ENCODE data around the gene TBC1D9B. TPM values are rescaled to one million over a fixed set of nuclear protein-coding genes. Genes with fewer than 3 reads are reported as not detected.

Gene TBC1D9B
- total RNA-seq, 1 experiment from 2014 or later = 23.1 TPM

DNA sequence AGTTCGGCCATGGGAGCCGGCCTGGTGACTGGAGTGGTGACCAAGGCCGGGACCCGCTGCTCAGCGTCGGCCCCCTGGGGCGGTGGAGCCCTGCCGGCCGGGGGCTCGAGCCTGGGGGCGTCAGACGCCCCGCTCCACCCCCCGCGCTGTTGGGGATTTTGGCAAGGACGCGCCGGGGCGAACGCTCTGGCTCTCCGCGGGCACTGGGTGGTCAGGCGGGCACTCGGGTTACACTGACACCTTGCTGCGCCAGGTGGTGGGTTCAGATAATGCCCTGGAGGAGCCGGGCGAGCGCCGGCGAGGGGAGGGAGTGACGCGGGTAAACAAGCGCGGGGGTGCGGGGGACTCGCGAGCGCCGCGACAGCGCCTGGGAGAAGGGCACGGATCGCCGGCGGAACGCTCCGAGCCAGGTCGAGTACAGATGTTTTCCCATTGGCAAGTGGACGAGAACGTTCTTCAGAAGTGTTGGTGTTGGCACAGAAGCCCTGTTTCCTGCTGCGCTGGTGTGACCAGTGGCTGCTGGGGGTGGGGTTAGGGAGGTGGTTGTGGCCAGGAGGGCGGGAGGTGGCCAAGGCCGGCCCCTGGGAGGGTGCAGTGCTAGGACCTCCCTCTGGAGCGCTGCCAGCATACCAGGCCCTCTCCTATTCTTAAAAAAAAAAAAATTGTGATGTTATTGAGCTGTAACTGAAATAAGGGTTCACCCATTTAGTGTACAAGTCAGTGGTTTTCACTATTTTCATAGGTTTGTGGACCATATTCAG is 86.2 kb downstream of the TBC1D9B start:
- DNase-seq (ENCODE audit: low read depth) = peak; percentile 96

DNA sequence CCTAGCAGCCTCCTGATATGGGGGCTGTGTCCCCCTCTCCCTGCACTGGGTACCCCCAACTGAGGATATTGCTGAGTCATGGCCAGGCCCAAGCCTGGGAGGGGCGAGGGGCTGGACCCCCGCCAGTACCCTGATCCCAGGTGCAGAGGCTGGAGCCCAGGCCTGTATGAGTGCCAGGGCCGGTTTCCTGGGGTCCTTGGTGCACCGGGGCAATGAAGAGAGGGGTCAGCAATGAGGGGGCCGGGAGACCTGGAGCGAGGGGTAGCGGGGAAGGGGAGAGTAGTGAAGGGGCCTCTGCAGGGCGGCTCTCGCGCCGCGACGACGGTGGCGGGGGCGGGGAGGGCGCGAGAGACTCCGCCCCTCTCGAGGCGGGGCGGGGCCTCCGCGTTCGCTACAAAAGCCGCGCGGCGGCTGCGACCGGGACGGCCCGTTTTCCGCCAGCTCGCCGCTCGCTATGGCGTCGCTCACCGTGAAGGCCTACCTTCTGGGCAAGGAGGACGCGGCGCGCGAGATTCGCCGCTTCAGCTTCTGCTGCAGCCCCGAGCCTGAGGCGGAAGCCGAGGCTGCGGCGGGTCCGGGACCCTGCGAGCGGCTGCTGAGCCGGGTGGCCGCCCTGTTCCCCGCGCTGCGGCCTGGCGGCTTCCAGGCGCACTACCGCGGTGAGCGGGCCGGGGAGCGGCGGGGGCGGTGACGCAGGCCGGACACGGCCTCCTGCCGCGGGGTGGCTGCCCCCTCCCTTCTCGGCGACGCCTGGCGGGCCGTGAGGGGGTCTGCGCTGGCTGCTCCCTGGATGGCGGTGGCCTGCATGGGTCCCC is 87.0 kb downstream of the TBC1D9B start, which contains the start of gene SQSTM1:
SQSTM1 (plus strand) TSS at position 423 of the 815 bp plus-strand sequence; CDS start at position 455, 32 bp downstream.
- DNase-seq (ENCODE audit: low read depth) = peak; percentile 88

DNA sequence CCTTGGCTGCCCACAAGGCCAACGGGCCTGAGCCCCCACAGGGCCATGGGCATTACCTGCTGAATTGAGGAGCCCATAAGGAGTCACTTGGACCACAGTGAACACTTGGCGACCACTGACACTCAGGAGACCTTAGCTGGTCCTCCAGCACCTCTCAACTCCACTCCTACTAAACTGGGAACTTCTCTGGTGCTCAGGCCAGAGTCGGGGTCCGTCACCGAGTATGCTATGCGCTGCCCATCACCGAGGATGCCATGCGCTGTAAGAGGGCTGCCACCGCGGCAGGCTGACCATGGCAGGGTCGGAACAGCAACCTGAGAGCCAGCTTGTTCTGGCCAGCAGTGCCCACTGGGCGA is 87.6 kb downstream of the TBC1D9B start:
- DNase-seq (ENCODE audit: low read depth) = no peak

DNA sequence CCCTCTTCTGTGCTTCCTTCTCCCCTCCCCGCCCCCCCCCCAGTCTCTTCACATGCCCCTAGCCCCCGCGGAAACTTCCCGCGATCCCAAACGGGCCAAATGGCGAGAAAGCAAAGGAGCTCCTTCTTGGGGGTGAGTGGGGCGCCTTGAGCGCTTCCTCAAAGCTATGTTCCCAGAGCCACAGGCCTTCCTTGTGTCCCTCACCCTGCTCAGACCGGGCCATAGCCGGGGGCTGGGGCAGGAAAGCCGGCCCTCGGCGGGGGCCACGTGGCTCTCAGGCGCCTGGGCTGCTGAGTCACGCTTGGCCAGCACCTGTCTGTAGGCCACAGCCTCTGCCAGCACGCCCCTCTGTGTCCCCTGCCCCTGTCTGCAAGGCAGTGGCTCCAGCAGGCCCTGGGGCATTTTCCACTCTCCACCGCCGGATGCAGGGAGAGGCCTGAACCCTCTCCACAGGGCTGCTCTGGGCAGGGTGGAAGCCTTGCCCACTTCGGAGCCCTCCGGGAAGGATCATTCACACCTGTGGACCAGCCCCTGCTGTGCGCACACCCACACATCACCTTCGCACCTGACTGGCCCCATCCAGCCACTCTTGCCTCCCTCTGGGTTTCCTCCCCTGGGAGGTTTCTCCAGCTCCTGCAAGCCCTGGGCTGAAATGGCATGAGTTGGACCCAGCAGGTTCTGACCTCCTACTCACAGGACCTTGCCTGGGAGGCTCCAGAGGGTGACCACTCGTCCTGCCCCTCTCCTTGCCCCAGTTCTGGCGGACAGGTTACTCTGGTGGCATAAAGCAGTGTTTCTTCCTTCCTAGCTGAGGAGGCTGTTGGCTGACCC is 88.2 kb downstream of the TBC1D9B start:
- DNase-seq (ENCODE audit: low read depth) = peak; percentile 89

DNA sequence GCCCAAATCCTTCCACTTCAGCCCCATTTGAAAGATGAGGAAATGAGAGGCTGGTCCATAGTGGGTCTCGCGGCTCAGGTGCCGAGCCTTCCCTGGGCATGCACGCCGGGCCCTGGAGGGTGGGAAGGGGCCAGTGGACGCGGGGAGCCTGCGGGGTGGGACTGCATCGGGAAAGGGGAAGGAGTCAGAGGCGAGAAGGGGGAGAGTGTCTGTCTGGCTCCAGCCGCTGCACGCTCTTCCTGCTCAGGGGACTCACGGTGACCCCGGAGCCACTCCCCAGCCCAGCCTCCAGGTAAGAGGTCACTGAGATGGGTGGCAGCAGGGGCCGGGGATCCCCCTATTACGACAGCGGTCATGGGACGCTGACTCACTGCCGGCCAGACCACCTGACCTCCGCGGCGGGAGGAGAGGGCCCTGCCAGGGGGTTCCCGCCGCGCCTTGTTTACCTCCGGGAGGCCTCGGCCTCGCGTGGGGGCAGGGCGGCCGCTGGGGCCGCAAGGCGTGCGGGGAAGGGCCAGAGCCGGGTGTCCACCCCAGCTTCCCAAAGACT is 88.9 kb downstream of the TBC1D9B start:
- peak; percentile 98 for DNase-seq (ENCODE audit: low read depth)

- DNase-seq (ENCODE audit: low read depth) = no peak
Observed at GRCh38 chr5:179817890-179818745, 89.6 kb downstream of the TBC1D9B start.

DNA sequence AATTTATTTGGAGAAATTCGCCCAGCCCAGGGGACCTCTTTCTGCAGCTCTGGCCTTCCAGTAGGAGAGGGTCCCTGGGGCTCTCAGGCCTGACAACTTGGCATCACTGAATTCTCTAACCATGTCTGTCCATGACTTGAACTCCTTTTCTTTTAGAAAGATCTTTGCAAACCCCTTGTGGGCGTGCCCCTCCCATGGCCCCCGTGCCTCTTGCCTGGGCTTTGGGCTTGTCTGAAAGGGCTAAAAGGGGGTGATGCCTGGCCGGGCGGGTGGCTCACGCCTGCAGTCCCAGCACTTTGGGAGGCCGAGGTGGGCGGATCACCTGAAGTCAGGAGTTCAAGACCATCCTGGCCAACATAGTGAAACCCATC is 90.2 kb downstream of the TBC1D9B start:
- no peak for DNase-seq (ENCODE audit: low read depth)

- DNase-seq (ENCODE audit: low read depth) = no peak
Observed at GRCh38 chr5:179816796-179817469, 90.8 kb downstream of the TBC1D9B start.

- DNase-seq (ENCODE audit: low read depth) = peak; percentile 3
Observed at GRCh38 chr5:179816401-179816795, 91.3 kb downstream of the TBC1D9B start.

DNA sequence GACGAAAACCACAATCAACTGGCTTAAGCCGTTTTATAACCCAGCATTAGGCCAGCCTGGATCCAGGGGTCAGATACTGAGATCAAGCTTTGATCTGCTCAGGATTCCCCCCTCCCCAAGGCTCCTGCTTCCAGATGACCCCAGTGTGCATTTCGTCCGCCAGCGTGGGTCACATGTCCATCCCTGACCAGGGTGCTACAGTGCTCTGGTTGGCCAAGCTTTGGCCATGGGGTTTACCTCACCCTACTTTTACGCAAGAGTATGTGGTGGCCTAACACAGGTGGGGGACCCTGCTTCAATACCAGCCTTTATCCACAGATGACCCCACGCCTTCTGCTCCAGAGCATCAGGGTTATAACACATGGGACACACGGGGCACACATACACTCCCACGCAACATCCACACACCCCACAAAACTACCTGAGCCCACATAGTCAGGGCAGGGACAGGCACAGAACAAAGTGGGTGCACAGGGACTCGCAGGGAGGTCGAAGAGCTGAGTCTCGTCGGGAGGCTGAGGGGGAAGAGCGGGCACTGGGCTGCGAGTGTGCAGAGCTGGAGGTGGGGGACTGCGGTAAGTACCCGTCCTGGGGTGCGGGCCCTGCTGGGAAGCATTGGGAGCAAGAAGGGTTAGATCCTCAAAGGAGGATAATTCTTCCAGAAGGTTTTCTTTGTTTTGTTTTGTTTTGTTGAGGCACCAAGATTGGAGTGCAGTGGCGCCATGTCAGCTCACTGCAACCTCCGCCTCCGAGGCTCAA is 92.0 kb downstream of the TBC1D9B start:
- DNase-seq (ENCODE audit: low read depth) = peak; percentile 4

DNA sequence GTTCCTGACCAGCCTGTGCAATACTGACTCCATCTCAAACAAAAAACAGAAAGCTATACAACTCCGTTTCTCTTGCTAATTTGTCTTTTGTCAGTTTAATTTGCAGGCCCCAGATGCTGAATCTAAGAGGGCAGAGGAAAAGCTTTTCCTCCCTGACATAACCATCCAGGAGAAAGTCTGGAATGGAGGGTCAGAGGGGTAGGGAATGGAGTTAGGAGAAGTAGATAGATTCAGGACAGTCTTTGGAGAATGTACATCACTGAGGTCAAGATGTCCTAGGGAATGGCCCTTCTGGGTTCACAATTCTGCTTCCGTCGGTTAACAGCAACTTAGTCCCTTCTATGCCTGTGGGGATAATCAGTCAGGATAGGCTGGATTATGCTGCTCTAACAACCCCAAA is 93.6 kb downstream of the TBC1D9B start:
- no peak for DNase-seq (ENCODE audit: low read depth)

DNA sequence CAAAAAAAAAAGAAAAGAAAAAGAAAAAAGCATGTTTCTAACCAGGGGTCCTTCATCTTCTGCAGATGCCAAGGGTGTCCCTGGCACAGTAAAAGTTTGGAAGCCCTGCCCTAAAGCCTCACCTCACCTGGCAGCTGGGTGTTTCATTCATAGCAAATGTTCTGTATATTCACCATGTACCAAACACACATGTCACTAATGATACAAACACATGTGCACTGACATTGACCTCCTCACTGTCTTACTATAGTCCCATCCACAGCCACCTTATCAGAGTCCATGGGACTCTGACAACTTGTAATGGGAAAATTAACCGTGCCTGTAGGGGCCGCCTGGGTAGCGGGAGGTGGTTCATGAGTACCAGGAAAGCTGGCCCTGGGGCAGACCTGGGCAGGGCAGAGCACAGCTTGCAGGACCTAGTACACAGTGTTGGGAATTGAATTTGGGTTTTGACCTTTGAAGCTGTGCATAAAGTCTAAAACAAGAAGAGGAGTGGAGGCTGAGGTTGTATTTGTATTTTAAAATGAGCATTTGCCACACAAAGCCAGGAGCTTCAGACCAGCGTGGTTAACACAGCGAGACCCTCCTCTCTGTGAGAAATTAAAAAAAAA is 94.6 kb downstream of the TBC1D9B start:
- no peak for DNase-seq (ENCODE audit: low read depth)

- no peak for DNase-seq (ENCODE audit: low read depth)
Observed at GRCh38 chr5:179812135-179812825, 95.4 kb downstream of the TBC1D9B start.

Other genes with a start within 250 kb of the TBC1D9B start
- gene CBY3, start 226.9 kb downstream of the TBC1D9B start, total RNA-seq (2014; rRNA removed; shearing (Covaris generic)) = not detected in 2 replicates
- 570 and 576 TPM in 2 replicates for gene CANX, start 208.9 kb downstream of the TBC1D9B start, total RNA-seq (2014; rRNA removed; shearing (Covaris generic))
- 6.9 and 7.9 TPM in 2 replicates for gene MAML1, start 175.1 kb downstream of the TBC1D9B start, total RNA-seq (2014; rRNA removed; shearing (Covaris generic))
- not detected in 2 replicates for gene LTC4S, start 113.9 kb downstream of the TBC1D9B start, total RNA-seq (2014; rRNA removed; shearing (Covaris generic))
- 52.9 and 62.7 TPM in 2 replicates for gene MGAT4B, start 101.0 kb downstream of the TBC1D9B start, total RNA-seq (2014; rRNA removed; shearing (Covaris generic))
- 311 and 335 TPM in 2 replicates for gene SQSTM1, start 87.0 kb downstream of the TBC1D9B start, total RNA-seq (2014; rRNA removed; shearing (Covaris generic))
- gene MRNIP, start 49.1 kb downstream of the TBC1D9B start, total RNA-seq (2014; rRNA removed; shearing (Covaris generic)) = 9.2 and 11.1 TPM in 2 replicates
- 37.4 and 42.2 TPM in 2 replicates for gene RNF130, start 163.9 kb upstream of the TBC1D9B start, total RNA-seq (2014; rRNA removed; shearing (Covaris generic))